SK-N-SH (cell line): ENCODE data around the gene TBX19. TPM values are rescaled to one million over a fixed set of nuclear protein-coding genes. Genes with fewer than 3 reads are reported as not detected.

Experiments used
- CTCF ChIA-PET: fragments of 300-600, 350-600 bp; formaldehyde crosslinking; extraction: SDS; loops from one replicate; lab custom pipeline; 2021; lab: Yijun Ruan, JAX
- POLR2A ChIA-PET: fragments of 350-600 bp; sonication (Branson Sonifier 250); formaldehyde crosslinking; extraction: SDS; loops from one replicate; lab custom pipeline; 2020; ENCODE audit warnings: antibody characterized with exemption, inconsistent platforms; lab: Yijun Ruan, JAX
- DNase-seq: peaks from one replicate; pipeline ENCODE4 v3.0.0; 2012
- H2AFZ ChIP-seq: fragments of 200-600 bp; sonication (generic); 2 replicates; pipeline ENCODE4 v1.8.1; 2016; ENCODE audit warnings: antibody characterized with exemption, mild to moderate bottlenecking, low read depth
- H3F3A ChIP-seq: fragments of 200-600 bp; sonication (generic); replicated peaks from 2 replicates; pipeline ENCODE3; 2016; ENCODE audit warnings: antibody characterized with exemption, mild to moderate bottlenecking; ENCODE audit not compliant: insufficient read depth
- H3K27ac ChIP-seq, 2 experiments: fragments of 200-500 bp in 1 of 2; fragments of 200-600 bp in 1 of 2; sonication (Bioruptor generic) in 1 of 2; sonication (generic), shearing (Covaris generic) in 1 of 2; 2 replicates each; pipeline versions ENCODE4 v1.5.1 to v1.6.1; 2014 to 2016; ENCODE audit warnings: low read depth in 2 of 2, inconsistent platforms in 1 of 2, low read length in 1 of 2, mild to moderate bottlenecking in 1 of 2, mixed read lengths in 1 of 2
- H3K27me3 ChIP-seq: fragments of 200-600 bp; sonication (generic), shearing (Covaris generic); 2 replicates; pipeline ENCODE4 v1.6.1; 2016; ENCODE audit warnings: mixed run types; ENCODE audit not compliant: insufficient read depth
- H3K36me3 ChIP-seq, 2 experiments: fragments of 200-500 bp in 1 of 2; fragments of 200-600 bp in 1 of 2; sonication (Bioruptor generic) in 1 of 2; sonication (generic) in 1 of 2; replicated peaks in 1 of 2; 2 replicates each; pipeline versions ENCODE3 to v1.5.1; 2014 to 2016; ENCODE audit warnings: low read length in 1 of 2, mild to moderate bottlenecking in 1 of 2; ENCODE audit not compliant: insufficient read depth in 2 of 2, control insufficient read depth in 1 of 2
- H3K4me1 ChIP-seq, 2 experiments: fragments of 200-500 bp in 1 of 2; fragments of 200-600 bp in 1 of 2; sonication (Bioruptor generic) in 1 of 2; sonication (generic), shearing (Covaris generic) in 1 of 2; 2 replicates each; pipeline versions ENCODE4 v1.5.1 to v1.6.1; 2014 to 2016; ENCODE audit warnings: low read depth in 1 of 2, low read length in 1 of 2, mixed run types in 1 of 2; ENCODE audit not compliant: insufficient read depth in 2 of 2, control insufficient read depth in 1 of 2
- H3K4me2 ChIP-seq: fragments of 200-600 bp; sonication (generic), shearing (Covaris generic); 2 replicates; pipeline ENCODE4 v1.6.1; 2017; ENCODE audit warnings: mixed run types
- H3K4me3 ChIP-seq, 2 experiments: fragments of 200-500 bp in 1 of 2; fragments of 200-600 bp in 1 of 2; sonication (Bioruptor generic) in 1 of 2; sonication (generic), shearing (Covaris generic) in 1 of 2; 2 replicates each; pipeline versions ENCODE4 v1.5.1 to v1.8.1; 2014 to 2016; ENCODE audit warnings: low read depth in 2 of 2, inconsistent platforms in 1 of 2, low read length in 1 of 2, mild to moderate bottlenecking in 1 of 2, mixed read lengths in 1 of 2, moderate library complexity in 1 of 2
- H3K79me2 ChIP-seq: fragments of 200-600 bp; sonication (generic); 2 replicates; pipeline ENCODE4 v1.8.1; 2017; ENCODE audit warnings: mild to moderate bottlenecking; ENCODE audit not compliant: insufficient read depth
- H3K9ac ChIP-seq: fragments of 200-600 bp; sonication (generic); 2 replicates; pipeline ENCODE4 v1.6.1; 2017; ENCODE audit warnings: mixed run types
- H3K9me2 ChIP-seq: fragments of 200-600 bp; sonication (generic); 2 replicates; pipeline ENCODE4 v1.6.1; 2017; ENCODE audit warnings: mixed run types
- H3K9me3 ChIP-seq: fragments of 200-600 bp; sonication (generic); 2 replicates; pipeline ENCODE4 v1.6.1; 2017; ENCODE audit warnings: mixed run types, mild to moderate bottlenecking, moderate library complexity
- H4K20me1 ChIP-seq: fragments of 200-600 bp; sonication (generic); 2 replicates; pipeline ENCODE4 v1.6.1; 2017; ENCODE audit warnings: mild to moderate bottlenecking, mixed run types; ENCODE audit not compliant: insufficient read depth
- EP300 ChIP-seq, 2 experiments: IDR thresholded peaks; 2 replicates each; pipeline versions ENCODE4 v1.4.0 to v1.6.1; 2012; ENCODE audit warnings: borderline replicate concordance in 1 of 2, low read depth in 1 of 2, low read length in 1 of 2
- FOXM1 ChIP-seq: IDR thresholded peaks from 2 replicates; pipeline ENCODE4 v1.4.0; 2012; ENCODE audit warnings: low read depth, mild to moderate bottlenecking
- GABPA ChIP-seq: IDR thresholded peaks from 2 replicates; pipeline ENCODE4 v1.4.0; 2012; ENCODE audit warnings: low read depth, mild to moderate bottlenecking
- GATA2 ChIP-seq: sonication (generic); formaldehyde crosslinking; IDR thresholded peaks from 2 replicates; pipeline ENCODE4 v1.5.0; 2020; ENCODE audit warnings: mild to moderate bottlenecking, missing genetic modification reagents
- JUND ChIP-seq: IDR thresholded peaks from 2 replicates; pipeline ENCODE4 v1.4.0; 2012
- MAX ChIP-seq: IDR thresholded peaks from 2 replicates; pipeline ENCODE4 v1.4.0; 2012; ENCODE audit warnings: low read depth
- MXI1 ChIP-seq: IDR thresholded peaks from 2 replicates; pipeline ENCODE4 v1.6.1; 2012; ENCODE audit warnings: mild to moderate bottlenecking, low read depth, low read length, improper control_type of control experiment
- NFIC ChIP-seq: IDR thresholded peaks from 2 replicates; pipeline ENCODE4 v1.4.0; 2012; ENCODE audit warnings: borderline replicate concordance
- NRF1 ChIP-seq: IDR thresholded peaks from 2 replicates; pipeline ENCODE4 v1.6.1; 2012; ENCODE audit warnings: low read depth, mild to moderate bottlenecking, low read length
- PBX3 ChIP-seq: IDR thresholded peaks from 2 replicates; pipeline ENCODE4; 2012
- RAD21 ChIP-seq: IDR thresholded peaks from 2 replicates; pipeline ENCODE4 v1.6.1; 2012; ENCODE audit warnings: mild to moderate bottlenecking, low read length
- RFX5 ChIP-seq: IDR thresholded peaks from 2 replicates; pipeline ENCODE4 v1.6.1; 2012; ENCODE audit warnings: mild to moderate bottlenecking, improper control_type of control experiment, low read length
- SMC3 ChIP-seq: IDR thresholded peaks from 2 replicates; pipeline ENCODE4 v1.6.1; 2012; ENCODE audit warnings: low read depth, low read length, improper control_type of control experiment
- YY1 ChIP-seq: IDR thresholded peaks from 2 replicates; pipeline ENCODE4 v1.4.0; 2012; ENCODE audit warnings: low read depth, mild to moderate bottlenecking
- ZBTB33 ChIP-seq: IDR thresholded peaks from 2 replicates; pipeline ENCODE4 v1.4.0; 2012; ENCODE audit warnings: low read depth, borderline replicate concordance
- WGBS: methylation state at CpG from one replicate; pipeline ENCODE4 v1.1.6; 2017; ENCODE audit warnings: low lambda C conversion rate; 5-methylcytosine and 5-hydroxymethylcytosine counted together
- polyA plus RNA-seq, 3 experiments: library from polyadenylated mRNA; depleted of rRNA; stranded (reverse); fragments of >200 nt; gene quantifications; 2 replicates each; pipeline ENCODE4 v1.2.3, GENCODE V29; 2012
- TF ChIP-seq, protein P1 (sequence below): fragments of 150-350 bp; IDR thresholded peaks from 2 replicates; pipeline ENCODE4 v1.6.1; 2017; ENCODE audit warnings: antibody characterized with exemption, low read length, low read depth, borderline replicate concordance
- TF ChIP-seq, protein P2 (sequence below): fragments of 150-350 bp; IDR thresholded peaks from 2 replicates; pipeline ENCODE4 v1.6.1; 2016; ENCODE audit warnings: mild to moderate bottlenecking, low read depth, low read length
- TF ChIP-seq, protein P3 (sequence below): IDR thresholded peaks from 2 replicates; pipeline ENCODE4 v1.6.1; 2012; ENCODE audit warnings: mild to moderate bottlenecking, low read depth, low read length, moderate library complexity

The TBX19 gene
- polyA plus RNA-seq, 1 of the 3 experiments (the other 2 are of a cell fraction): 2.7 TPM

- no peaks in the 10 kb centered on the region for H3K9me3 ChIP-seq
- no peak for DNase-seq
- H2AFZ ChIP-seq: no peak overlapping the region
- H3K27ac ChIP-seq: no peak overlapping the region
- TF ChIP-seq, protein P1, sequence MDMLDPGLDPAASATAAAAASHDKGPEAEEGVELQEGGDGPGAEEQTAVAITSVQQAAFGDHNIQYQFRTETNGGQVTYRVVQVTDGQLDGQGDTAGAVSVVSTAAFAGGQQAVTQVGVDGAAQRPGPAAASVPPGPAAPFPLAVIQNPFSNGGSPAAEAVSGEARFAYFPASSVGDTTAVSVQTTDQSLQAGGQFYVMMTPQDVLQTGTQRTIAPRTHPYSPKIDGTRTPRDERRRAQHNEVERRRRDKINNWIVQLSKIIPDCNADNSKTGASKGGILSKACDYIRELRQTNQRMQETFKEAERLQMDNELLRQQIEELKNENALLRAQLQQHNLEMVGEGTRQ: no peak
- TF ChIP-seq JUND: no peak
- TF ChIP-seq NRF1: no peak
- no peak for TF ChIP-seq RFX5
- TF ChIP-seq RAD21: no peak
- TF ChIP-seq, protein P2, sequence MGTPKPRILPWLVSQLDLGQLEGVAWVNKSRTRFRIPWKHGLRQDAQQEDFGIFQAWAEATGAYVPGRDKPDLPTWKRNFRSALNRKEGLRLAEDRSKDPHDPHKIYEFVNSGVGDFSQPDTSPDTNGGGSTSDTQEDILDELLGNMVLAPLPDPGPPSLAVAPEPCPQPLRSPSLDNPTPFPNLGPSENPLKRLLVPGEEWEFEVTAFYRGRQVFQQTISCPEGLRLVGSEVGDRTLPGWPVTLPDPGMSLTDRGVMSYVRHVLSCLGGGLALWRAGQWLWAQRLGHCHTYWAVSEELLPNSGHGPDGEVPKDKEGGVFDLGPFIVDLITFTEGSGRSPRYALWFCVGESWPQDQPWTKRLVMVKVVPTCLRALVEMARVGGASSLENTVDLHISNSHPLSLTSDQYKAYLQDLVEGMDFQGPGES: no peak
- TF ChIP-seq FOXM1: no peak
- no peak for TF ChIP-seq MAX
- no peak for TF ChIP-seq NFIC
- TF ChIP-seq SMC3: no peak
- peaks cover 0 to 15% of the 10 kb centered on the region in 2 experiments; a peak in 1 of 4 replicates for H3K4me1 ChIP-seq
- H3K9ac ChIP-seq: no peak overlapping the region
- CTCF ChIA-PET: interaction anchor here (0.6 to 2.0 kb wide), 11 partner anchors 9 to 107 kb away, joined by 3 to 12 read pairs (median 4); partner anchors contain the start of gene SFT2D2
- peaks cover 6% of the 10 kb centered on the region for H3F3A ChIP-seq
- peaks cover 38% of the 10 kb centered on the region for H3K79me2 ChIP-seq
- H3K9me2 ChIP-seq: no peaks in the 10 kb centered on the region
- no peaks in the 10 kb centered on the region for H3K27me3 ChIP-seq
- no peak overlapping the region for H3K4me2 ChIP-seq
- peaks cover 3% of the 10 kb centered on the region for H4K20me1 ChIP-seq
- no peak overlapping the region for H3K4me3 ChIP-seq
- H3K36me3 ChIP-seq: peaks cover 60 to 86% of the 10 kb centered on the region in 2 experiments
- POLR2A ChIA-PET: interaction anchor here (2.2 kb wide), 1 partner anchor 10 kb away, joined by 6 read pairs; the partner anchor contains the start of gene SFT2D2
These were observed 45.2 kb upstream of the TBX19 start for GRCh38 chr1:168235548-168235885.

- no peaks in the 10 kb centered on the region for H3K27me3 ChIP-seq
- peaks cover 60 to 86% of the 10 kb centered on the region in 2 experiments for H3K36me3 ChIP-seq
- DNase-seq: no peak
- H4K20me1 ChIP-seq: no peaks in the 10 kb centered on the region; the same call in 1 of the 2 replicates
- no peaks in the 10 kb centered on the region for H3K9me2 ChIP-seq
- no peaks in the 10 kb centered on the region for H3K9me3 ChIP-seq
- peaks cover 0 to 11% of the 10 kb centered on the region in 2 experiments; a peak in 1 of 4 replicates for H3K4me1 ChIP-seq
- ChIA-PET CTCF (interaction anchor here (0.6 to 2.0 kb wide), 11 partner anchors 10 to 107 kb away, joined by 3 to 12 read pairs (median 4); partner anchors contain the start of gene SFT2D2), POLR2A (interaction anchor here (2.2 kb wide), 1 partner anchor 10 kb away, joined by 6 read pairs; the partner anchor contains the start of gene SFT2D2)
- H3K4me2 ChIP-seq: no peak overlapping the region
- no peak overlapping the region for H3K9ac ChIP-seq
- WGBS: 72% methylated on average over 3 of the region's 3 CpGs
- H3K79me2 ChIP-seq: peaks cover 34% of the 10 kb centered on the region
- H3K4me3 ChIP-seq: no peak overlapping the region
- peaks cover 6% of the 10 kb centered on the region for H3F3A ChIP-seq
- H3K27ac ChIP-seq: no peak overlapping the region
- H2AFZ ChIP-seq: no peak overlapping the region
- TF ChIP-seq MXI1: no peak
- no peak for TF ChIP-seq GABPA
- TF ChIP-seq RFX5: no peak
- no peak for TF ChIP-seq EP300 (IDR thresholded peaks at IDR 0.05; ENCODE audit: borderline replicate concordance in 1 of 2, low read depth in 1 of 2, low read length in 1 of 2)
- no peak for TF ChIP-seq GATA2 (CRISPR knock-in tag)
- TF ChIP-seq MAX: no peak
- TF ChIP-seq, protein P3, sequence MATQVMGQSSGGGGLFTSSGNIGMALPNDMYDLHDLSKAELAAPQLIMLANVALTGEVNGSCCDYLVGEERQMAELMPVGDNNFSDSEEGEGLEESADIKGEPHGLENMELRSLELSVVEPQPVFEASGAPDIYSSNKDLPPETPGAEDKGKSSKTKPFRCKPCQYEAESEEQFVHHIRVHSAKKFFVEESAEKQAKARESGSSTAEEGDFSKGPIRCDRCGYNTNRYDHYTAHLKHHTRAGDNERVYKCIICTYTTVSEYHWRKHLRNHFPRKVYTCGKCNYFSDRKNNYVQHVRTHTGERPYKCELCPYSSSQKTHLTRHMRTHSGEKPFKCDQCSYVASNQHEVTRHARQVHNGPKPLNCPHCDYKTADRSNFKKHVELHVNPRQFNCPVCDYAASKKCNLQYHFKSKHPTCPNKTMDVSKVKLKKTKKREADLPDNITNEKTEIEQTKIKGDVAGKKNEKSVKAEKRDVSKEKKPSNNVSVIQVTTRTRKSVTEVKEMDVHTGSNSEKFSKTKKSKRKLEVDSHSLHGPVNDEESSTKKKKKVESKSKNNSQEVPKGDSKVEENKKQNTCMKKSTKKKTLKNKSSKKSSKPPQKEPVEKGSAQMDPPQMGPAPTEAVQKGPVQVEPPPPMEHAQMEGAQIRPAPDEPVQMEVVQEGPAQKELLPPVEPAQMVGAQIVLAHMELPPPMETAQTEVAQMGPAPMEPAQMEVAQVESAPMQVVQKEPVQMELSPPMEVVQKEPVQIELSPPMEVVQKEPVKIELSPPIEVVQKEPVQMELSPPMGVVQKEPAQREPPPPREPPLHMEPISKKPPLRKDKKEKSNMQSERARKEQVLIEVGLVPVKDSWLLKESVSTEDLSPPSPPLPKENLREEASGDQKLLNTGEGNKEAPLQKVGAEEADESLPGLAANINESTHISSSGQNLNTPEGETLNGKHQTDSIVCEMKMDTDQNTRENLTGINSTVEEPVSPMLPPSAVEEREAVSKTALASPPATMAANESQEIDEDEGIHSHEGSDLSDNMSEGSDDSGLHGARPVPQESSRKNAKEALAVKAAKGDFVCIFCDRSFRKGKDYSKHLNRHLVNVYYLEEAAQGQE: no peak
- no peak for TF ChIP-seq JUND
- no peak for TF ChIP-seq NFIC
- no peak for TF ChIP-seq PBX3
- TF ChIP-seq YY1: no peak
- no peak for TF ChIP-seq ZBTB33
These were observed 44.7 kb upstream of the TBX19 start for GRCh38 chr1:168235937-168236336.
